ENCODE results near the gene PLGRKT.

Gene PLGRKT

DNA sequence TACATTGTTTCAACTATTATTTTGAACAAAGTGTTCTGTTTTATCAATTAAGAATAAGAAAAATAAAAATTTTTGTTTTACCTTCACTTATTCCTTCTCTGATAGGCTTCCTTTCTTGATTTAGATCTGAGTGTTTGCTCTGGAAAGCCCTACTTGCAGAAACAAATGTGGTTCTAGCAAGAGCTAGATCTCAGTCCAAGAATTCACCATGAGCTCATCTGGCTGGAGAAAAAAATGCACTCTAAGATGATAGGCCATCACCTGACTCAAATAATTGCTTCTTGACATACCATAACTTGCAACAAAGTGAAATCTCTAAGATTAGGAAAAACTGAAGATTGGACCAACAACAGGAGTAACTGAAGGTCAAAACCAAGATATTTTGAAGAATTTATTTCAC lies 126.9 kb downstream of the PLGRKT start:
- in situ Hi-C loops (cut with HindIII; ENCODE audit: low sequenced_read_pairs) = no loop called here
- no peak for DNase-seq (ENCODE audit: low read depth, low spot score)
- TF ChIP-seq, protein P1, sequence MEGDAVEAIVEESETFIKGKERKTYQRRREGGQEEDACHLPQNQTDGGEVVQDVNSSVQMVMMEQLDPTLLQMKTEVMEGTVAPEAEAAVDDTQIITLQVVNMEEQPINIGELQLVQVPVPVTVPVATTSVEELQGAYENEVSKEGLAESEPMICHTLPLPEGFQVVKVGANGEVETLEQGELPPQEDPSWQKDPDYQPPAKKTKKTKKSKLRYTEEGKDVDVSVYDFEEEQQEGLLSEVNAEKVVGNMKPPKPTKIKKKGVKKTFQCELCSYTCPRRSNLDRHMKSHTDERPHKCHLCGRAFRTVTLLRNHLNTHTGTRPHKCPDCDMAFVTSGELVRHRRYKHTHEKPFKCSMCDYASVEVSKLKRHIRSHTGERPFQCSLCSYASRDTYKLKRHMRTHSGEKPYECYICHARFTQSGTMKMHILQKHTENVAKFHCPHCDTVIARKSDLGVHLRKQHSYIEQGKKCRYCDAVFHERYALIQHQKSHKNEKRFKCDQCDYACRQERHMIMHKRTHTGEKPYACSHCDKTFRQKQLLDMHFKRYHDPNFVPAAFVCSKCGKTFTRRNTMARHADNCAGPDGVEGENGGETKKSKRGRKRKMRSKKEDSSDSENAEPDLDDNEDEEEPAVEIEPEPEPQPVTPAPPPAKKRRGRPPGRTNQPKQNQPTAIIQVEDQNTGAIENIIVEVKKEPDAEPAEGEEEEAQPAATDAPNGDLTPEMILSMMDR (IDR thresholded peaks at IDR 0.05; ENCODE audit: low read depth, low read length) = no peak
- H3K4me3 ChIP-seq (ENCODE audit: low read depth, low read length) = no peak overlapping the region

Measured in astrocyte of the spinal cord (primary cell).